Retinal pigment epithelial cell (primary cell): ENCODE data around the gene MAT2A.

Experiments used
- DNase-seq: peaks from one replicate; pipeline ENCODE4 v3.0.0-alpha.2; 2010; ENCODE audit warnings: low read depth
- H3K4me3 ChIP-seq: 2 replicates; pipeline ENCODE4 v1.5.1; 2011; ENCODE audit warnings: mild to moderate bottlenecking, low read length, control low read depth, moderate library complexity
- TF ChIP-seq, protein P1 (sequence below): conservative IDR thresholded peaks from 2 replicates; pipeline ENCODE4 v1.5.1; 2011; ENCODE audit warnings: low read depth, low read length, control low read depth, inconsistent platforms

The MAT2A gene

GRCh38 chr2:85582492-85582891 is 43.5 kb downstream of the MAT2A start:
- H3K4me3 ChIP-seq, result no peak overlapping the region
- DNase-seq, result no peak
- TF ChIP-seq, protein P1, sequence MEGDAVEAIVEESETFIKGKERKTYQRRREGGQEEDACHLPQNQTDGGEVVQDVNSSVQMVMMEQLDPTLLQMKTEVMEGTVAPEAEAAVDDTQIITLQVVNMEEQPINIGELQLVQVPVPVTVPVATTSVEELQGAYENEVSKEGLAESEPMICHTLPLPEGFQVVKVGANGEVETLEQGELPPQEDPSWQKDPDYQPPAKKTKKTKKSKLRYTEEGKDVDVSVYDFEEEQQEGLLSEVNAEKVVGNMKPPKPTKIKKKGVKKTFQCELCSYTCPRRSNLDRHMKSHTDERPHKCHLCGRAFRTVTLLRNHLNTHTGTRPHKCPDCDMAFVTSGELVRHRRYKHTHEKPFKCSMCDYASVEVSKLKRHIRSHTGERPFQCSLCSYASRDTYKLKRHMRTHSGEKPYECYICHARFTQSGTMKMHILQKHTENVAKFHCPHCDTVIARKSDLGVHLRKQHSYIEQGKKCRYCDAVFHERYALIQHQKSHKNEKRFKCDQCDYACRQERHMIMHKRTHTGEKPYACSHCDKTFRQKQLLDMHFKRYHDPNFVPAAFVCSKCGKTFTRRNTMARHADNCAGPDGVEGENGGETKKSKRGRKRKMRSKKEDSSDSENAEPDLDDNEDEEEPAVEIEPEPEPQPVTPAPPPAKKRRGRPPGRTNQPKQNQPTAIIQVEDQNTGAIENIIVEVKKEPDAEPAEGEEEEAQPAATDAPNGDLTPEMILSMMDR, result no peak

- H3K4me3 ChIP-seq, result peak overlapping the region; percentile 42
- no peak for DNase-seq
- TF ChIP-seq, protein P1, result no peak
These were observed 44.8 kb downstream of the MAT2A start for GRCh38 chr2:85583667-85584353.

DNA sequence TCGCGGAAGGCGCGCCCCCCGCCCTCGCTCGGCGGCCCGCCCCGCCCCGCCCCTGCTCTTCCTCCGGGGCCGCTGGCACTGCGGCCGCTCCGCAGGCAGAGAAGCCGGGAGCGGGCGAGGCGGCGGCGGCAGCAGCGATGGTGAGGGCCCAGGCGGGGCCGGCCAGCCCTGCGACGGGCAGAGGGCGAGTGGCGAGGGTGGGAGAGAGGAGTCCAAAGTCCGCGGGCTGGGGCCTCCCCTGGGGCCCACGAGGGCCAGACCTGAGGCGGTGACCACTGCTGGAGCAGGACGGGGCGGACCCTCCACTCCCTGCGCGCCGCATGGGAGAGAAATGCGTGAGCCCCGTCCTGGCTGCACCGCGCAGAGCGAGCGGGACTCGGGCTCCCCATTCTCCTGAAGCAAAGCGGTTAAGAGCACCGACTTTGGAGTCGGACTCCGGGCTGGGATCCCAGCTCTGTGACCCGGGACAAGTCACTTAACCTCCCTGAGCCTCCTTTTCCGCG is 45.4 kb downstream of the MAT2A start, which contains the start of gene VAMP5:
TSS of gene VAMP5 (plus strand) at position 78 of the 503 bp plus-strand sequence. CDS start at position 138, 60 bp downstream.
- no peak for DNase-seq
- peak within 1 kb of the TSS; percentile 42 for H3K4me3 ChIP-seq
- TF ChIP-seq, protein P1, result no peak

DNA sequence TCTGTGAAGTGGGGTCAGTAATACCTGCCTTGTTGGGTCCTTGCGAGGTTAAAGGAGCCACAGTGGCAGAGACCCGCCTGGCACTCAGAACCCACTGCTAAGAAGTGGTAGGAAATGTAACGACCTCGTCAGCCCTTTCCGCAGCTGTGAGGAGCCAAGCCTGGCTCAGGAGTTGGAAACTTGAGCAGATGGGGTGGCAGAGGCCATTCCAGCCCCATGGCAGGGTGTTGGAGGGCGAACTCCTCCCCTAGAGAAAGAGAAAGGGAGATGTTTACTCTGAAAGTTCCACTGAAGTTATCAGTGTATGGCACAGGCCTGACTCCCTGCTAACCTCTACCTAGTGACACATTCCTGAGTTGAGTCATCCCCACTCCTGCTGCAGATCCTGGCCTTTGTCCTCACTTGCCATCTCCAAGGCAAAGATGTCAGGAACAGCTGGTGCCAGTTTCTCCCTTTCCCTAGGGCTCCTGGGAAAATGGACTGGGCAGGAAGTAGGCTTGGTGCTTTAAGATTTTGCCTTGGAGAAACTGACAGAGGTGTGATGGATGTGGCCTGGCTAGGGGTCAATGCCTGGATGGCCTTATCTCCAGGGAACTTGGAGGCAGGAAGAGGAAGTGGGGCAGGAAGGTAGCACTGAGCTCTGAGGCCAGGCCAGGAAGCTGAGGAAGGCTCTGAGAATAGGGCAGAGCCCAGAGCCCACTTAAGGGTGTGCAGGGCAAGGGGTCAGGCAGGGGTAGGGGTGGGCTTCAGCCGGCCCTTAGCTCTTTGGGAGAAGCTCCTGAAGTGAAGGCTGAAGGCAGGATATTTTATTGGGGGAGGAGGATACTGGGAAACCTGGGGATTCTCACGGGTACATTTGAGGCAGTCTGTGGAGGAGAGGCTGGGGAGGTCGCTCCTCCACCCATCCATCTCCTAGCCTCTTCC is 46.2 kb downstream of the MAT2A start:
- DNase-seq, result no peak
- H3K4me3 ChIP-seq, result peak overlapping the region; percentile 42
- TF ChIP-seq, protein P1, result no peak

DNA sequence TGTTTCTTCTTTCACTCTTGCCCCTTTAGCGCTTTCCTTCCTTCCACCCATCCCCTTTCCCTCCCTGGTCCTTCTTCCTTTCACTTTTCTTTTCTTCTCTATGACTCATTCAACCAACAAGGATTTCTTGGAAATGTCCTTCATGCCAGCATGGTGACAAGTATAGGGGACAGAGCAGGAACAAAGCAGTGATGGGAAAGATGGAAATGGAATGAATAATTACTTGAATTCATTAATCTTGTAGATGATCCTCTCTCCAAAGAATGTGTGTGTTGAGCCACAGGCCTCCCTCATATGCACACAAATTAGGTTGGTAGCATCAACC is 46.8 kb downstream of the MAT2A start:
- no peak for DNase-seq
- H3K4me3 ChIP-seq, result no peak overlapping the region
- TF ChIP-seq, protein P1, result no peak

GRCh38 chr2:85588236-85588635 is 49.3 kb downstream of the MAT2A start:
- TF ChIP-seq, protein P1, result no peak
- H3K4me3 ChIP-seq, result no peak overlapping the region
- no peak for DNase-seq
